PC-9 (cell line): ENCODE measurements around the gene IFT22.
"Not testable (repeated sequence)": the region's sequence is repeated elsewhere in the genome, so short reads cannot be mapped to it uniquely, and the experiment has no call there.

ENCODE experiments used
- EZH2 ChIP-seq: fragments of 200-600 bp; sonication (generic); IDR thresholded peaks from 2 replicates; pipeline ENCODE4 v1.8.0; 2017; ENCODE audit warnings: antibody characterized with exemption, low read depth
- TF ChIP-seq, protein P1 (sequence below): fragments of 200-600 bp; sonication (generic); conservative IDR thresholded peaks from 2 replicates; pipeline ENCODE4 v1.6.1; 2017; ENCODE audit warnings: mixed run types, antibody characterized with exemption, mild to moderate bottlenecking, moderate library complexity

DNA sequence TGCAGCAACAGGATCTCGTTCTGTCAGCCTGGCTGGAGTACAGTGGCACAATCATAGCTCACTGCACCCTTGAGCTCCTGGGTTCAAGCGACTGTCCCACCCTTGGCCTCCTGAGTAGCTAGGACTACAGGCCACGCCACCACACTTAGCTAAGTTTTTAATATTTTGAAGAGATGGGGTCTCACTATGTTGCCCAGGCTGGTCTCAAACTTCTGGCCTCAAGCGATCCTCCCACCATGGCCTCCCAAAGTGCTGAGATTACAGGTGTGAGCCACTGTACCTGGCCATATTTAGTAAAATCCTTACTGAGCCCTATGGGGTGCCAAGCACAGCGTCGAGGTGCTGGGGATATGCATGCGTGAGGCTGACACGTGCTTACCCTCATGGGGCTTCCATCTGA is 40.7 kb downstream of the IFT22 start:
- TF ChIP-seq, protein P1, sequence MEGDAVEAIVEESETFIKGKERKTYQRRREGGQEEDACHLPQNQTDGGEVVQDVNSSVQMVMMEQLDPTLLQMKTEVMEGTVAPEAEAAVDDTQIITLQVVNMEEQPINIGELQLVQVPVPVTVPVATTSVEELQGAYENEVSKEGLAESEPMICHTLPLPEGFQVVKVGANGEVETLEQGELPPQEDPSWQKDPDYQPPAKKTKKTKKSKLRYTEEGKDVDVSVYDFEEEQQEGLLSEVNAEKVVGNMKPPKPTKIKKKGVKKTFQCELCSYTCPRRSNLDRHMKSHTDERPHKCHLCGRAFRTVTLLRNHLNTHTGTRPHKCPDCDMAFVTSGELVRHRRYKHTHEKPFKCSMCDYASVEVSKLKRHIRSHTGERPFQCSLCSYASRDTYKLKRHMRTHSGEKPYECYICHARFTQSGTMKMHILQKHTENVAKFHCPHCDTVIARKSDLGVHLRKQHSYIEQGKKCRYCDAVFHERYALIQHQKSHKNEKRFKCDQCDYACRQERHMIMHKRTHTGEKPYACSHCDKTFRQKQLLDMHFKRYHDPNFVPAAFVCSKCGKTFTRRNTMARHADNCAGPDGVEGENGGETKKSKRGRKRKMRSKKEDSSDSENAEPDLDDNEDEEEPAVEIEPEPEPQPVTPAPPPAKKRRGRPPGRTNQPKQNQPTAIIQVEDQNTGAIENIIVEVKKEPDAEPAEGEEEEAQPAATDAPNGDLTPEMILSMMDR = not testable (repeated sequence)
- TF ChIP-seq EZH2 = not testable (repeated sequence)
